HepG2 (cell line): ENCODE measurements around the gene CAMK2G. TPM values are rescaled to one million over a fixed set of nuclear protein-coding genes. Genes with fewer than 3 reads are reported as not detected.

Experiments
- CREB1 ChIP-seq, 2 experiments: fragments of 450-650 bp in 1 of 2; IDR thresholded peaks; 2 replicates each; pipeline ENCODE4 v1.6.1; 2016 to 2017; ENCODE audit warnings: control low read depth in 1 of 2, mild to moderate bottlenecking in 1 of 2, missing compliant biosample characterization in 1 of 2, missing genetic modification characterization in 1 of 2
- HMG20B ChIP-seq: conservative IDR thresholded peaks from 2 replicates; pipeline ENCODE4 v1.6.1; 2016; ENCODE audit warnings: missing genetic modification reagents, missing compliant biosample characterization
- MAFF ChIP-seq: IDR thresholded peaks from 2 replicates; pipeline ENCODE4 v1.6.1; 2011; ENCODE audit warnings: low read depth, low read length, improper control_type of control experiment
- MAZ ChIP-seq, 2 experiments: sonication (generic) in 1 of 2; formaldehyde crosslinking in 1 of 2; IDR thresholded peaks; 2 replicates each; pipeline versions ENCODE4 v1.5.0 to v1.6.1; 2012 to 2020; ENCODE audit warnings: low read depth in 2 of 2, mild to moderate bottlenecking in 2 of 2, borderline replicate concordance in 1 of 2, improper control_type of control experiment in 1 of 2, low read length in 1 of 2, missing genetic modification reagents in 1 of 2, moderate library complexity in 1 of 2
- MZF1 ChIP-seq: sonication (generic); formaldehyde crosslinking; IDR thresholded peaks from 2 replicates; pipeline ENCODE4 v1.8.1; 2023; ENCODE audit warnings: mild to moderate bottlenecking, missing genetic modification reagents, borderline replicate concordance
- PHF21A ChIP-seq: sonication (generic); formaldehyde crosslinking; IDR thresholded peaks from 2 replicates; pipeline ENCODE4 v1.5.0; 2020; ENCODE audit warnings: mild to moderate bottlenecking, missing genetic modification reagents
- POLR2G ChIP-seq: fragments of 200-400 bp; formaldehyde crosslinking; IDR thresholded peaks from 2 replicates; pipeline ENCODE4 v1.6.1; 2018; ENCODE audit warnings: mild to moderate bottlenecking, low read depth, low read length, moderate library complexity
- RARA ChIP-seq: IDR thresholded peaks from 2 replicates; pipeline ENCODE4 v1.6.1; 2016; ENCODE audit warnings: missing genetic modification reagents, missing compliant biosample characterization
- REL ChIP-seq: sonication (generic); formaldehyde crosslinking; conservative IDR thresholded peaks from 2 replicates; pipeline ENCODE4 v1.8.0; 2022; ENCODE audit warnings: mild to moderate bottlenecking, missing genetic modification reagents, moderate library complexity
- SOX6 ChIP-seq, 2 experiments: fragments of 450-650 bp in 1 of 2; sonication (generic) in 1 of 2; formaldehyde crosslinking in 1 of 2; IDR thresholded peaks; 2 replicates each; pipeline versions ENCODE4 v1.4.0 to v1.6.1; 2017 to 2020; ENCODE audit warnings: antibody characterized with exemption in 1 of 2, mild to moderate bottlenecking in 1 of 2, missing genetic modification reagents in 1 of 2
- ZFAT ChIP-seq: sonication (generic); formaldehyde crosslinking; conservative IDR thresholded peaks from 2 replicates; pipeline ENCODE4 v1.8.1; 2023; ENCODE audit warnings: missing genetic modification reagents, inconsistent platforms
- ZNF34 ChIP-seq: sonication (generic); formaldehyde crosslinking; IDR thresholded peaks from 2 replicates; pipeline ENCODE4 v1.4.0; 2020; ENCODE audit warnings: mild to moderate bottlenecking, missing genetic modification reagents, borderline replicate concordance
- ZNF607 ChIP-seq: sonication (generic); formaldehyde crosslinking; IDR thresholded peaks from 2 replicates; pipeline ENCODE4 v1.5.1; 2020; ENCODE audit warnings: missing genetic modification reagents, mild to moderate bottlenecking, borderline replicate concordance
- ZSCAN25 ChIP-seq: sonication (generic); formaldehyde crosslinking; IDR thresholded peaks from 2 replicates; pipeline ENCODE4 v1.8.0; 2022; ENCODE audit warnings: mild to moderate bottlenecking, missing genetic modification reagents
- ZSCAN9 ChIP-seq: IDR thresholded peaks from 2 replicates; pipeline ENCODE4 v1.6.1; 2016; ENCODE audit warnings: borderline replicate concordance
- polyA plus RNA-seq, 8 experiments: library from polyadenylated mRNA; depleted of rRNA in 3 of 8; stranded (reverse) in 7 of 8; unstranded in 1 of 8; fragments of >200 nt; fragmentation: Illumina TruSeq in 4 of 8; extraction: Trizol in 4 of 8; gene quantifications; 2 replicates each; pipeline versions ENCODE4 v1.2.1 to v1.2.3, GENCODE V29; 2011 to 2016; ENCODE audit warnings: low read depth in 4 of 8, missing spikeins in 1 of 8, mixed read lengths in 1 of 8; ENCODE audit not compliant: insufficient read depth in 1 of 8
- total RNA-seq, 5 experiments: library from RNA; depleted of rRNA; stranded (reverse); fragments of >200 nt; fragmentation: Illumina TruSeq; extraction: Trizol; gene quantifications; 2 replicates each; pipeline ENCODE4 v1.2.3, GENCODE V29; 2016; ENCODE audit warnings: low read depth in 1 of 5
- TF ChIP-seq, protein P1 (sequence below): sonication (generic); formaldehyde crosslinking; IDR thresholded peaks from 2 replicates; pipeline ENCODE4 v1.4.0; 2020; ENCODE audit warnings: missing genetic modification reagents
- TF ChIP-seq, protein P2 (sequence below): IDR thresholded peaks from 2 replicates; pipeline ENCODE4 v1.6.1; 2016; ENCODE audit warnings: missing compliant biosample characterization, missing genetic modification reagents, borderline replicate concordance
- TF ChIP-seq, protein P3 (sequence below): IDR thresholded peaks from 2 replicates; pipeline ENCODE4 v1.6.1; 2016
- TF ChIP-seq, protein P4 (sequence below): sonication (generic); formaldehyde crosslinking; IDR thresholded peaks from 2 replicates; pipeline ENCODE4 v1.5.0; 2020; ENCODE audit warnings: mild to moderate bottlenecking, missing genetic modification reagents, moderate library complexity

Gene CAMK2G
- total and polyA plus RNA-seq, 2 of the 13 experiments (the other 11 are each of a cell fraction or from before 2014, with no cell fraction given): 15.9 to 18.8 TPM

DNA sequence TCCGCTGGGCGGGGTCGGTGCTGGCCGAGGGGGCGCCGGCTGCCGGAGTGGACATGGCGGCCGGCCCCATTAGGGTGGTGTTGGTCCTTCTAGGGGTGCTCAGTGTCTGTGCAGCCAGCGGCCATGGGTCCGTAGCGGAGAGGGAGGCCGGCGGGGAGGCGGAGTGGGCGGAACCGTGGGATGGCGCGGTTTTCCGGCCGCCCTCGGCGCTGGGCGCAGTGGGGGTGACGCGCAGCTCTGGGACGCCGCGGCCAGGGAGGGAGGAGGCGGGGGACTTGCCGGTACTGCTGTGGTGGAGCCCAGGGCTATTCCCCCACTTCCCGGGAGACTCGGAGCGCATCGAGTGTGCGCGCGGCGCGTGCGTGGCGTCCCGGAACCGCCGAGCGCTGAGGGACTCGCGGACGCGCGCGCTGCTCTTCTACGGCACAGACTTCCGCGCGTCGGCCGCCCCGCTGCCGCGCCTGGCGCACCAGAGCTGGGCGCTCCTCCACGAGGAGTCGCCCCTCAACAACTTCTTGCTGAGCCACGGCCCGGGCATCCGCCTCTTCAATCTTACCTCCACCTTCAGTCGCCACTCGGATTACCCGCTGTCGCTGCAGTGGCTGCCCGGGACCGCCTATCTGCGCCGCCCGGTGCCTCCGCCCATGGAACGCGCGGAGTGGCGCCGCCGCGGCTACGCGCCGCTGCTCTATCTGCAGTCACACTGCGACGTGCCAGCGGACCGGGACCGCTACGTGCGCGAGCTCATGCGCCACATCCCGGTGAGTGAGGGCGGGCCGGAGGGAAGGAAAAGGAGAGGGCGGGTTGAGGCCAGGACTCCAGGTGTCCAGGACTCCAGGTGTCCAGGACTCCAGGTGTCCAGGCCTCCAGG is 101.8 kb downstream of the CAMK2G start (continued):
- 0 out of 2 replicates have a peak, but pooled peaks have one; percentile 32 for TF ChIP-seq REL (CRISPR knock-in tag)
- TF ChIP-seq RARA (CRISPR knock-in tag): peak; percentile 27; the same call in 1 of the 2 replicates
- TF ChIP-seq, protein P1, sequence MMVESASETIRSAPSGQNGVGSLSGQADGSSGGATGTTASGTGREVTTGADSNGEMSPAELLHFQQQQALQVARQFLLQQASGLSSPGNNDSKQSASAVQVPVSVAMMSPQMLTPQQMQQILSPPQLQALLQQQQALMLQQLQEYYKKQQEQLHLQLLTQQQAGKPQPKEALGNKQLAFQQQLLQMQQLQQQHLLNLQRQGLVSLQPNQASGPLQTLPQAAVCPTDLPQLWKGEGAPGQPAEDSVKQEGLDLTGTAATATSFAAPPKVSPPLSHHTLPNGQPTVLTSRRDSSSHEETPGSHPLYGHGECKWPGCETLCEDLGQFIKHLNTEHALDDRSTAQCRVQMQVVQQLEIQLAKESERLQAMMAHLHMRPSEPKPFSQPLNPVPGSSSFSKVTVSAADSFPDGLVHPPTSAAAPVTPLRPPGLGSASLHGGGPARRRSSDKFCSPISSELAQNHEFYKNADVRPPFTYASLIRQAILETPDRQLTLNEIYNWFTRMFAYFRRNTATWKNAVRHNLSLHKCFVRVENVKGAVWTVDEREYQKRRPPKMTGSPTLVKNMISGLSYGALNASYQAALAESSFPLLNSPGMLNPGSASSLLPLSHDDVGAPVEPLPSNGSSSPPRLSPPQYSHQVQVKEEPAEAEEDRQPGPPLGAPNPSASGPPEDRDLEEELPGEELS: peak; percentile 29; the same call in 1 of the 2 replicates
- no peak for TF ChIP-seq MZF1 (CRISPR knock-in tag)
- 0 out of 2 replicates have a peak, but pooled peaks have one; percentile 40 for TF ChIP-seq ZNF607 (CRISPR knock-in tag)
- no peak for TF ChIP-seq SOX6 (IDR thresholded peaks at IDR 0.05)
- TF ChIP-seq SOX6 (CRISPR knock-in tag; IDR thresholded peaks at IDR 0.05): peak; percentile 21; the same call in 1 of the 2 replicates
- TF ChIP-seq MAZ (IDR thresholded peaks at IDR 0.05; ENCODE audit: borderline replicate concordance, low read depth, low read length): no peak
- TF ChIP-seq MAZ (CRISPR knock-in tag; IDR thresholded peaks at IDR 0.05; ENCODE audit: low read depth): peak; percentile 59
- no peak for TF ChIP-seq MAFF
- TF ChIP-seq ZFAT (CRISPR knock-in tag): no peak
- TF ChIP-seq, protein P2, sequence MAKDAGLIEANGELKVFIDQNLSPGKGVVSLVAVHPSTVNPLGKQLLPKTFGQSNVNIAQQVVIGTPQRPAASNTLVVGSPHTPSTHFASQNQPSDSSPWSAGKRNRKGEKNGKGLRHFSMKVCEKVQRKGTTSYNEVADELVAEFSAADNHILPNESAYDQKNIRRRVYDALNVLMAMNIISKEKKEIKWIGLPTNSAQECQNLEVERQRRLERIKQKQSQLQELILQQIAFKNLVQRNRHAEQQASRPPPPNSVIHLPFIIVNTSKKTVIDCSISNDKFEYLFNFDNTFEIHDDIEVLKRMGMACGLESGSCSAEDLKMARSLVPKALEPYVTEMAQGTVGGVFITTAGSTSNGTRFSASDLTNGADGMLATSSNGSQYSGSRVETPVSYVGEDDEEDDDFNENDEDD: peak; percentile 28
- 0 out of 2 replicates have a peak, but pooled peaks have one; percentile 25 for TF ChIP-seq ZSCAN25
- peak; percentile 25; the same call in 1 of the 2 replicates for TF ChIP-seq CREB1 (IDR thresholded peaks at IDR 0.05)
- TF ChIP-seq CREB1 (CRISPR knock-in tag; IDR thresholded peaks at IDR 0.05): peak; percentile 37; the same call in 1 of the 2 replicates
- TF ChIP-seq ZNF34: no peak
- TF ChIP-seq, protein P3, sequence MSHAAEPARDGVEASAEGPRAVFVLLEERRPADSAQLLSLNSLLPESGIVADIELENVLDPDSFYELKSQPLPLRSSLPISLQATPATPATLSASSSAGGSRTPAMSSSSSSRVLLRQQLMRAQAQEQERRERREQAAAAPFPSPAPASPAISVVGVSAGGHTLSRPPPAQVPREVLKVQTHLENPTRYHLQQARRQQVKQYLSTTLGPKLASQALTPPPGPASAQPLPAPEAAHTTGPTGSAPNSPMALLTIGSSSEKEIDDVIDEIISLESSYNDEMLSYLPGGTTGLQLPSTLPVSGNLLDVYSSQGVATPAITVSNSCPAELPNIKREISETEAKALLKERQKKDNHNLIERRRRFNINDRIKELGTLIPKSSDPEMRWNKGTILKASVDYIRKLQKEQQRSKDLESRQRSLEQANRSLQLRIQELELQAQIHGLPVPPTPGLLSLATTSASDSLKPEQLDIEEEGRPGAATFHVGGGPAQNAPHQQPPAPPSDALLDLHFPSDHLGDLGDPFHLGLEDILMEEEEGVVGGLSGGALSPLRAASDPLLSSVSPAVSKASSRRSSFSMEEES (CRISPR knock-in tag): no peak
- TF ChIP-seq, protein P4, sequence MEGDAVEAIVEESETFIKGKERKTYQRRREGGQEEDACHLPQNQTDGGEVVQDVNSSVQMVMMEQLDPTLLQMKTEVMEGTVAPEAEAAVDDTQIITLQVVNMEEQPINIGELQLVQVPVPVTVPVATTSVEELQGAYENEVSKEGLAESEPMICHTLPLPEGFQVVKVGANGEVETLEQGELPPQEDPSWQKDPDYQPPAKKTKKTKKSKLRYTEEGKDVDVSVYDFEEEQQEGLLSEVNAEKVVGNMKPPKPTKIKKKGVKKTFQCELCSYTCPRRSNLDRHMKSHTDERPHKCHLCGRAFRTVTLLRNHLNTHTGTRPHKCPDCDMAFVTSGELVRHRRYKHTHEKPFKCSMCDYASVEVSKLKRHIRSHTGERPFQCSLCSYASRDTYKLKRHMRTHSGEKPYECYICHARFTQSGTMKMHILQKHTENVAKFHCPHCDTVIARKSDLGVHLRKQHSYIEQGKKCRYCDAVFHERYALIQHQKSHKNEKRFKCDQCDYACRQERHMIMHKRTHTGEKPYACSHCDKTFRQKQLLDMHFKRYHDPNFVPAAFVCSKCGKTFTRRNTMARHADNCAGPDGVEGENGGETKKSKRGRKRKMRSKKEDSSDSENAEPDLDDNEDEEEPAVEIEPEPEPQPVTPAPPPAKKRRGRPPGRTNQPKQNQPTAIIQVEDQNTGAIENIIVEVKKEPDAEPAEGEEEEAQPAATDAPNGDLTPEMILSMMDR (CRISPR knock-in tag): peak; percentile 48
- peak; percentile 85 for TF ChIP-seq POLR2G
- no peak for TF ChIP-seq ZSCAN9 (CRISPR knock-in tag)
- peak; percentile 71 for TF ChIP-seq PHF21A (CRISPR knock-in tag)
- TF ChIP-seq HMG20B (CRISPR knock-in tag): no peak
